AG08395 (cell line): Measurements from ENCODE around the gene PCNX1.
A peak's percentile ranks its signal among the peaks of the same experiment; 100 is the strongest.

ENCODE experiments used
- DNase-seq: peaks from one replicate; pipeline ENCODE4 v3.0.0; 2012; ENCODE audit warnings: mixed read lengths, low spot score

PCNX1 gene

GRCh38 chr14:71078500-71078899 lies 171.2 kb downstream of the PCNX1 start:
- no peak for DNase-seq

GRCh38 chr14:71086567-71086966 lies 179.3 kb downstream of the PCNX1 start:
- no peak for DNase-seq

- DNase-seq: peak; percentile 15
Measured at GRCh38 chr14:71089971-71090370, 182.7 kb downstream of the PCNX1 start.

- no peak for DNase-seq
Measured at GRCh38 chr14:71094722-71095121, 187.5 kb downstream of the PCNX1 start.

GRCh38 chr14:71096947-71097346 lies 189.7 kb downstream of the PCNX1 start:
- DNase-seq: no peak

- peak; percentile 72 for DNase-seq
Measured at GRCh38 chr14:71103662-71104484, 196.6 kb downstream of the PCNX1 start.

- no peak for DNase-seq
Measured at GRCh38 chr14:71105177-71105576, 197.9 kb downstream of the PCNX1 start.

- no peak for DNase-seq
Measured at GRCh38 chr14:71107921-71108320, 200.7 kb downstream of the PCNX1 start.

GRCh38 chr14:71108398-71109119 lies 201.3 kb downstream of the PCNX1 start:
- DNase-seq: no peak

- DNase-seq: peak; percentile 43
Measured at GRCh38 chr14:71113376-71113775, 206.1 kb downstream of the PCNX1 start.

- DNase-seq: no peak
Measured at GRCh38 chr14:71114565-71114964, 207.3 kb downstream of the PCNX1 start.

- DNase-seq: no peak
Measured at GRCh38 chr14:71115306-71115705, 208.0 kb downstream of the PCNX1 start.

GRCh38 chr14:71115821-71116567 lies 208.7 kb downstream of the PCNX1 start:
- no peak for DNase-seq

GRCh38 chr14:71116568-71117122 lies 209.4 kb downstream of the PCNX1 start:
- DNase-seq: no peak

GRCh38 chr14:71117839-71118743 lies 210.8 kb downstream of the PCNX1 start:
- peak; percentile 59 for DNase-seq

GRCh38 chr14:71119075-71119474 lies 211.8 kb downstream of the PCNX1 start:
- no peak for DNase-seq

- no peak for DNase-seq
Measured at GRCh38 chr14:71119832-71120231, 212.6 kb downstream of the PCNX1 start.

GRCh38 chr14:71121001-71121400 lies 213.7 kb downstream of the PCNX1 start:
- no peak for DNase-seq

- DNase-seq: no peak
Measured at GRCh38 chr14:71121711-71122110, 214.5 kb downstream of the PCNX1 start.

GRCh38 chr14:71122866-71123565 lies 215.8 kb downstream of the PCNX1 start:
- DNase-seq: no peak
